HCT116 (cell line): ENCODE measurements around the gene BCO1.

Source experiments
- EGR1 ChIP-seq: IDR thresholded peaks from 2 replicates; pipeline ENCODE4 v1.6.1; 2012; ENCODE audit warnings: low read depth
- EZH2 ChIP-seq: fragments of 200-600 bp; sonication (generic); IDR thresholded peaks from 2 replicates; pipeline ENCODE4 v1.6.1; 2017; ENCODE audit warnings: antibody characterized with exemption, mixed run types
- POLR2A ChIP-seq: IDR thresholded peaks from 2 replicates; pipeline ENCODE4 v1.7.0; 2011; ENCODE audit warnings: borderline replicate concordance; ENCODE audit not compliant: insufficient read depth, insufficient read length; ENCODE audit errors: extremely low read depth
- POLR2AphosphoS5 ChIP-seq: IDR thresholded peaks from 2 replicates; pipeline ENCODE4 v1.6.1; 2011; ENCODE audit warnings: mild to moderate bottlenecking, low read depth, low read length, moderate library complexity
- SIN3A ChIP-seq: IDR thresholded peaks from 2 replicates; pipeline ENCODE4 v1.6.1; 2012; ENCODE audit warnings: low read depth
- YY1 ChIP-seq: IDR thresholded peaks from 2 replicates; pipeline ENCODE4 v1.6.1; 2011; ENCODE audit warnings: low read length, low read depth, moderate library complexity, mild to moderate bottlenecking; ENCODE audit not compliant: insufficient replicate concordance; ENCODE audit errors: extremely low read depth
- ZNF274 ChIP-seq: fragments of 200-500 bp; sonication (Bioruptor generic); IDR thresholded peaks from 2 replicates; pipeline ENCODE4 v1.6.1; 2014; ENCODE audit warnings: mild to moderate bottlenecking, low read depth, low read length, inconsistent platforms
- TF ChIP-seq, protein P1 (sequence below), 3 experiments: fragments of 200-600 bp in 1 of 3; sonication (generic) in 1 of 3; IDR thresholded peaks in 2 of 3; conservative IDR thresholded peaks in 1 of 3; 2 replicates each; pipeline ENCODE4 v1.5.1; 2012 to 2017; ENCODE audit warnings: low read depth in 2 of 3, low read length in 2 of 3, antibody characterized with exemption in 1 of 3, borderline replicate concordance in 1 of 3, control low read depth in 1 of 3, mild to moderate bottlenecking in 1 of 3, mixed read lengths in 1 of 3, mixed run types in 1 of 3, moderate library complexity in 1 of 3; ENCODE audit not compliant: insufficient read depth in 1 of 3
- TF ChIP-seq, protein P2 (sequence below): IDR thresholded peaks from 2 replicates; pipeline ENCODE4 v1.6.1; 2012
- TF ChIP-seq, protein P3 (sequence below): IDR thresholded peaks from 2 replicates; pipeline ENCODE4 v1.6.1; 2011; ENCODE audit warnings: mild to moderate bottlenecking, low read length, moderate library complexity; ENCODE audit not compliant: insufficient replicate concordance; ENCODE audit errors: extremely low read depth

DNA sequence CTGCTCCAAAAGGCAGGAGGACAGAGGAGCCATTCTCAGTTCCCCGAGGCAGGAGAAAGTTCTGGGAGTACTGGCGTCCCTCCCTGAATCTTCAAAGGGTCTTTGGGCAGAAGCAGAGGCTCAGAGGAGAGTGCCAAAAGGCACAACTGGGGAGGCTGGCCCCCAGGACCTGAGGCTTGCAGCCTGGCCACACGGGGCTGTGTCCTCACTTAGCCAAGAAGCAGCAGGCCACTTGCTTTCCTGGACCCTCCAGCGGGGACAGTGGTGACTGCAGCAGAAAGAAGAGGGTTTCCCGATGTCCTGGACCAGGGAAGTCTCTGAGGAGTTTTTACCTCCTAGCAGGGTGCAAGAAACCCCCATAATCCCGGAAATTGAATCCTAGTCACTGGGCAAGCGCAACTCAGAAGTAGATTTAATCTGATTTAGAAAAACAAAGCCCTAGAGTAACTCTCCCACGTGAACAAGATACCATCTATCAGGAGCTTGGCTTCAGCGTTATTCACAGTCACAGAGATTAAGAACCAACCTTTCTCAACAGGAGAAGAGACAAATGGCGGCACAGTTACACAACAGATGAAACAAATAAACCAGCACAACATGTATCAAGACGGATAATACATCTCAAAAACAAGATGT lies 25.5 kb upstream of the BCO1 start:
- TF ChIP-seq, protein P1, sequence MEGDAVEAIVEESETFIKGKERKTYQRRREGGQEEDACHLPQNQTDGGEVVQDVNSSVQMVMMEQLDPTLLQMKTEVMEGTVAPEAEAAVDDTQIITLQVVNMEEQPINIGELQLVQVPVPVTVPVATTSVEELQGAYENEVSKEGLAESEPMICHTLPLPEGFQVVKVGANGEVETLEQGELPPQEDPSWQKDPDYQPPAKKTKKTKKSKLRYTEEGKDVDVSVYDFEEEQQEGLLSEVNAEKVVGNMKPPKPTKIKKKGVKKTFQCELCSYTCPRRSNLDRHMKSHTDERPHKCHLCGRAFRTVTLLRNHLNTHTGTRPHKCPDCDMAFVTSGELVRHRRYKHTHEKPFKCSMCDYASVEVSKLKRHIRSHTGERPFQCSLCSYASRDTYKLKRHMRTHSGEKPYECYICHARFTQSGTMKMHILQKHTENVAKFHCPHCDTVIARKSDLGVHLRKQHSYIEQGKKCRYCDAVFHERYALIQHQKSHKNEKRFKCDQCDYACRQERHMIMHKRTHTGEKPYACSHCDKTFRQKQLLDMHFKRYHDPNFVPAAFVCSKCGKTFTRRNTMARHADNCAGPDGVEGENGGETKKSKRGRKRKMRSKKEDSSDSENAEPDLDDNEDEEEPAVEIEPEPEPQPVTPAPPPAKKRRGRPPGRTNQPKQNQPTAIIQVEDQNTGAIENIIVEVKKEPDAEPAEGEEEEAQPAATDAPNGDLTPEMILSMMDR (IDR thresholded peaks at IDR 0.05 in 2 of 3, conservative IDR thresholded peaks at IDR 0.05 in 1 of 3; ENCODE audit: borderline replicate concordance in 1 of 3, insufficient read depth in 1 of 3, low read depth in 2 of 3, low read length in 2 of 3): no peak
- TF ChIP-seq, protein P2, sequence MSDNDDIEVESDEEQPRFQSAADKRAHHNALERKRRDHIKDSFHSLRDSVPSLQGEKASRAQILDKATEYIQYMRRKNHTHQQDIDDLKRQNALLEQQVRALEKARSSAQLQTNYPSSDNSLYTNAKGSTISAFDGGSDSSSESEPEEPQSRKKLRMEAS: no peak
- no peak for TF ChIP-seq EGR1
- TF ChIP-seq POLR2AphosphoS5: no peak
- no peak for TF ChIP-seq SIN3A
- no peak for TF ChIP-seq POLR2A
- TF ChIP-seq, protein P3, sequence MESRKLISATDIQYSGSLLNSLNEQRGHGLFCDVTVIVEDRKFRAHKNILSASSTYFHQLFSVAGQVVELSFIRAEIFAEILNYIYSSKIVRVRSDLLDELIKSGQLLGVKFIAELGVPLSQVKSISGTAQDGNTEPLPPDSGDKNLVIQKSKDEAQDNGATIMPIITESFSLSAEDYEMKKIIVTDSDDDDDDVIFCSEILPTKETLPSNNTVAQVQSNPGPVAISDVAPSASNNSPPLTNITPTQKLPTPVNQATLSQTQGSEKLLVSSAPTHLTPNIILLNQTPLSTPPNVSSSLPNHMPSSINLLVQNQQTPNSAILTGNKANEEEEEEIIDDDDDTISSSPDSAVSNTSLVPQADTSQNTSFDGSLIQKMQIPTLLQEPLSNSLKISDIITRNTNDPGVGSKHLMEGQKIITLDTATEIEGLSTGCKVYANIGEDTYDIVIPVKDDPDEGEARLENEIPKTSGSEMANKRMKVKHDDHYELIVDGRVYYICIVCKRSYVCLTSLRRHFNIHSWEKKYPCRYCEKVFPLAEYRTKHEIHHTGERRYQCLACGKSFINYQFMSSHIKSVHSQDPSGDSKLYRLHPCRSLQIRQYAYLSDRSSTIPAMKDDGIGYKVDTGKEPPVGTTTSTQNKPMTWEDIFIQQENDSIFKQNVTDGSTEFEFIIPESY: no peak
- TF ChIP-seq ZNF274: no peak
- no peak for TF ChIP-seq YY1
- no peak for TF ChIP-seq EZH2
